ENCODE measurements around the gene NSUN6. TPM values are rescaled to one million over a fixed set of nuclear protein-coding genes. Genes with fewer than 3 reads are reported as not detected.

NSUN6 gene
- total and polyA plus RNA-seq, 7 donors, result 3.0 to 7.0 (median 4.0) TPM

GRCh38 chr10:18683427-18683826 is 32.0 kb upstream of the NSUN6 start:
- no peak for TF ChIP-seq CTCF (IDR thresholded peaks at IDR 0.05)
- intact Hi-C loops (cut with DNase I), result no loop called here
- Histone ChIP-seq H3K27me3 (ENCODE audit: insufficient read depth in 3 of 3, low read length in 2 of 3) (no peaks in the 10 kb centered on the region), H3K36me3 (ENCODE audit: insufficient read depth in 1 of 2, low read depth in 1 of 2) (peaks cover 0 to 6% of the 10 kb centered on the region in 2 donors), H3K4me3 (no peak overlapping the region), H3K4me1 (no peaks in the 10 kb centered on the region), H3K9me3 (no peaks in the 10 kb centered on the region), H3K27ac (no peak overlapping the region)
- 53 to 78% (median 66%) methylated on average over 1 of the region's 1 CpG for WGBS, 3 donors
- ATAC-seq (no peak), DNase-seq (no peak)

GRCh38 chr10:18681971-18682411 is 30.6 kb upstream of the NSUN6 start:
- intact Hi-C loops (cut with DNase I), result no loop called here
- Histone ChIP-seq H3K4me1 (no peaks in the 10 kb centered on the region), H3K27me3 (ENCODE audit: insufficient read depth in 3 of 3, low read length in 2 of 3) (no peaks in the 10 kb centered on the region), H3K36me3 (ENCODE audit: insufficient read depth in 1 of 2, low read depth in 1 of 2) (peaks cover 0 to 7% of the 10 kb centered on the region in 2 donors), H3K27ac (no peak overlapping the region), H3K4me3 (no peak overlapping the region), H3K9me3 (no peaks in the 10 kb centered on the region)
- WGBS, 3 donors, result 71 to 80% (median 74%) methylated on average over 4 of the region's 4 CpGs
- ATAC-seq, result no peak
- DNase-seq, result no peak
- no peak for TF ChIP-seq CTCF (IDR thresholded peaks at IDR 0.05)

GRCh38 chr10:18681366-18681765 is 30.0 kb upstream of the NSUN6 start:
- WGBS, 3 donors, result 17 to 28% (median 19%) methylated on average over 2 of the region's 2 CpGs
- no peak for TF ChIP-seq CTCF (IDR thresholded peaks at IDR 0.05)
- Histone ChIP-seq H3K4me1 (no peaks in the 10 kb centered on the region), H3K4me3 (no peak overlapping the region), H3K9me3 (no peaks in the 10 kb centered on the region), H3K27ac (no peak overlapping the region), H3K27me3 (ENCODE audit: insufficient read depth in 3 of 3, low read length in 2 of 3) (no peaks in the 10 kb centered on the region), H3K36me3 (ENCODE audit: insufficient read depth in 1 of 2, low read depth in 1 of 2) (peaks cover 0 to 9% of the 10 kb centered on the region in 2 donors)
- DNase-seq, result no peak
- ATAC-seq, result no peak
- intact Hi-C loops (cut with DNase I), result no loop called here

- 88 to 95% (median 93%) methylated on average over 3 of the region's 3 CpGs for WGBS, 3 donors
- no peaks in the 10 kb centered on the region for H3K4me1 ChIP-seq
- intact Hi-C loops (cut with DNase I), result no loop called here
Measured at GRCh38 chr10:18680754-18681153, 29.4 kb upstream of the NSUN6 start.

More at GRCh38 chr10:18680754-18681153, 29.4 kb upstream of the NSUN6 start:
- Histone ChIP-seq H3K4me3 (no peak overlapping the region), H3K27me3 (ENCODE audit: insufficient read depth in 3 of 3, low read length in 2 of 3) (no peaks in the 10 kb centered on the region), H3K36me3 (ENCODE audit: insufficient read depth in 1 of 2, low read depth in 1 of 2) (peaks cover 0 to 14% of the 10 kb centered on the region in 2 donors), H3K9me3 (no peaks in the 10 kb centered on the region), H3K27ac (no peak overlapping the region)
- no peak for TF ChIP-seq CTCF (IDR thresholded peaks at IDR 0.05)
- no peak for DNase-seq
- no peak for ATAC-seq
